Gastroesophageal sphincter (tissue), 4 donors: ENCODE results near the gene ARFGEF2. TPM values are rescaled to one million over a fixed set of nuclear protein-coding genes. Genes with fewer than 3 reads are reported as not detected.

ENCODE experiments used
- ATAC-seq: fragments of 150-250 bp; one replicate; pipeline ENCODE4 v1.9.1; 2016; ENCODE audit warnings: mild to moderate bottlenecking, moderate library complexity
- H3K27ac ChIP-seq, 4 donors: fragments of 200-600 bp; sonication (generic) in 3 of 4; 1 replicate in 3 of 4; 2 replicates in 1 of 4; pipeline ENCODE4 v1.5.1; 2016 to 2019
- H3K27me3 ChIP-seq: fragments of 200-600 bp; sonication (generic); one replicate; pipeline ENCODE4 v1.5.1; 2019
- H3K36me3 ChIP-seq, 2 donors: fragments of 200-600 bp; sonication (generic); one replicate each; pipeline ENCODE4 v1.5.1; 2019; ENCODE audit warnings: control low read depth in 1 of 2
- H3K4me1 ChIP-seq, 3 donors: fragments of 200-600 bp; sonication (generic); 1 replicate in 2 of 3; 2 replicates in 1 of 3; pipeline ENCODE4 v1.5.1; 2016 to 2019; ENCODE audit warnings: control low read depth in 2 of 3
- H3K4me3 ChIP-seq, 2 donors: fragments of 200-600 bp; sonication (generic); one replicate each; pipeline ENCODE4 v1.5.1; 2019; ENCODE audit warnings: mild to moderate bottlenecking in 1 of 2, moderate library complexity in 1 of 2
- H3K9me3 ChIP-seq, 3 donors: fragments of 200-600 bp; sonication (generic); one replicate each; pipeline ENCODE4 v1.5.1; 2017 to 2019; ENCODE audit warnings: control low read depth in 2 of 3
- CTCF ChIP-seq, 4 experiments: fragments of 200-600 bp in 2 of 4; fragments of 450-650 bp in 2 of 4; sonication (generic) in 1 of 4; IDR thresholded peaks; one replicate each; pipeline ENCODE4 v1.5.1; 2017 to 2019; ENCODE audit warnings: antibody characterized with exemption in 4 of 4, mild to moderate bottlenecking in 2 of 4, moderate library complexity in 2 of 4
- EP300 ChIP-seq: sonication (generic); formaldehyde crosslinking; IDR thresholded peaks from one replicate; pipeline ENCODE4 v1.6.1; 2017; ENCODE audit warnings: antibody characterized with exemption, mild to moderate bottlenecking
- POLR2A ChIP-seq, 2 donors: fragments of 450-650 bp; IDR thresholded peaks; one replicate each; pipeline ENCODE4 v1.6.1; 2017; ENCODE audit warnings: antibody characterized with exemption in 2 of 2, mild to moderate bottlenecking in 2 of 2, moderate library complexity in 1 of 2
- POLR2AphosphoS5 ChIP-seq: sonication (generic); formaldehyde crosslinking; IDR thresholded peaks from one replicate; pipeline ENCODE4 v1.6.1; 2017; ENCODE audit warnings: antibody characterized with exemption
- WGBS, 2 donors: methylation state at CpG; one replicate each; pipeline ENCODE4 v1.1.5; 2018; ENCODE audit warnings: low coverage in 1 of 2; 5-methylcytosine and 5-hydroxymethylcytosine counted together
- total RNA-seq, 4 donors: library from RNA; depleted of rRNA; stranded (reverse); fragments of >200 nt; gene quantifications; one replicate each; pipeline ENCODE4 v1.1.0, GENCODE V29; 2016

The ARFGEF2 gene
- total RNA-seq, 4 donors from 2014 or later = 42.6 to 101 (median 51.3) TPM

DNA sequence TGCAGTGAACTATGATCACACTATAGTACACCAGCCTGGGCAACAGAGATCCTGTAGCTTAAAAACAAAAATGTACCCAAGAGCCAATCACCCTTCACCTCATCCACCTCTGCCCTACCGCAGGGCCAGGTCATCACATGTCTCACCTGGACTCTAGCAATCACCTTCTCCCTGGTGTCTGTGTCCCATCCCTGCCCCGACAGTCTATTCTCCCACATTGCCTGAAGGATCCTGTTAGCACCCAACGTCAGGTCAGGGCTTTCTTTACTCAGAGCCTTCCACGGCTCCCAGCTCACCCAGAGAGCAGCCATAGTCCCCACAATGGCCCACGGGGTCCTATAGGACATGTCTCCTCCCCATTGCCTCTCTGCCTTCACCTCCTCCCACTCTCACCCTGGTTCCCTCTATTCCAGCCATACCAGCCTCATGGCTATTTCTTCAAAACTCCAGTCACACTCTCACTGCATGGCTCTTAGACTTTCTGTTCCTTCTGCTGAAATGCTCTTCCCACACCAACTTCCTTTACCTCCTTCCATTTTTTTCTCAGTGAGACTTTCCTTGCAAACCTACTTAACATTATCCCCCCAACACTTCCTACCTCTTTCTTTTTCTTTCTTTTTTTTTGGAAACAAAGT lies 22.5 kb upstream of the ARFGEF2 start:
- no peak for ATAC-seq
- H3K4me3 ChIP-seq = no peak overlapping the region
- peaks cover 0 to 7% (median 0%) of the 10 kb centered on the region in 3 donors for H3K4me1 ChIP-seq
- no peaks in the 10 kb centered on the region for H3K36me3 ChIP-seq
- no peak for TF ChIP-seq CTCF (IDR thresholded peaks at IDR 0.05)
- no peak for TF ChIP-seq EP300
- no peak for TF ChIP-seq POLR2A (IDR thresholded peaks at IDR 0.05)
- TF ChIP-seq POLR2AphosphoS5 = no peak
- WGBS, 2 donors = 75 to 100% methylated on average over 2 to 5 of the region's 5 CpGs
- H3K9me3 ChIP-seq = peaks cover 0 to 2% (median 0%) of the 10 kb centered on the region in 3 donors
- peaks cover 3% of the 10 kb centered on the region for H3K27me3 ChIP-seq
- no peak overlapping the region for H3K27ac ChIP-seq

GRCh38 chr20:48899881-48900280 lies 21.6 kb upstream of the ARFGEF2 start:
- no peak overlapping the region for H3K4me3 ChIP-seq
- no peak for TF ChIP-seq POLR2A (IDR thresholded peaks at IDR 0.05)
- no peak for TF ChIP-seq EP300
- TF ChIP-seq CTCF (IDR thresholded peaks at IDR 0.05) = no peak
- no peak for TF ChIP-seq POLR2AphosphoS5
- H3K36me3 ChIP-seq = no peaks in the 10 kb centered on the region
- H3K9me3 ChIP-seq = no peaks in the 10 kb centered on the region
- H3K27ac ChIP-seq = no peak overlapping the region
- H3K27me3 ChIP-seq = peaks cover 3% of the 10 kb centered on the region
- no peak for ATAC-seq
- peaks cover 0 to 12% (median 4%) of the 10 kb centered on the region in 3 donors for H3K4me1 ChIP-seq

- Histone ChIP-seq H3K4me1 (peaks cover 0 to 16% (median 4%) of the 10 kb centered on the region in 3 donors), H3K27me3 (peaks cover 3% of the 10 kb centered on the region), H3K4me3 (no peak overlapping the region), H3K9me3 (no peaks in the 10 kb centered on the region), H3K36me3 (no peaks in the 10 kb centered on the region), H3K27ac (no peak overlapping the region)
- ATAC-seq = no peak
- 67 to 83% methylated on average over 1 to 4 of the region's 4 CpGs for WGBS, 2 donors
- TF ChIP-seq CTCF (IDR thresholded peaks at IDR 0.05) (no peak), POLR2AphosphoS5 (no peak), POLR2A (IDR thresholded peaks at IDR 0.05) (no peak), EP300 (no peak)
These were observed 20.2 kb upstream of the ARFGEF2 start for GRCh38 chr20:48901326-48901725.

DNA sequence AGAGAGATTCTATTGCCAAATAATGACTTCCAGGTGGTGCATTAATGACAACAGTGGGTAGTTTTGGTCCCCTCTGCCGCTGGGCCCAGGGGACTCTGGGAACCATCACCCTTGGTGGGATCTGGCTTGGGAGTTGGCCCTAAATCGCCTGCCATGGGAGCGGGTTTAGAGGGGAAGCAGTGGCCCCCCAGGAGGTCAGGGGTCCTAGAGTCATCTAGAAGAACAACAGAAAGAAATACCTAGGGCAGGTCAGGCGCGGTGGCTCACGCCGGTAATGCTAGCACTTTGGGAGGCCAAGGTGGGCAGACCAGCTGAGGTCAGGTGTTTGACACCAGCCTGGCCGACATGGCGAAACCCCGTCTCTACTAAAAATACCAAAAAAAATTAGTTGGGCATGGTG lies 17.8 kb upstream of the ARFGEF2 start:
- Histone ChIP-seq H3K4me1 (peaks cover 0 to 9% (median 4%) of the 10 kb centered on the region in 3 donors), H3K4me3 (no peak overlapping the region), H3K27ac (no peak overlapping the region), H3K9me3 (peaks cover 0 to under 1% (median 0%) of the 10 kb centered on the region in 3 donors), H3K27me3 (peaks cover 3% of the 10 kb centered on the region), H3K36me3 (no peaks in the 10 kb centered on the region)
- no peak for ATAC-seq
- TF ChIP-seq EP300 (no peak), CTCF (IDR thresholded peaks at IDR 0.05) (no peak), POLR2AphosphoS5 (no peak), POLR2A (IDR thresholded peaks at IDR 0.05) (no peak)
- 87% methylated on average over 7 of the region's 10 CpGs; no CpG with 5 or more reads in 1 of the 2 donors for WGBS, 2 donors

DNA sequence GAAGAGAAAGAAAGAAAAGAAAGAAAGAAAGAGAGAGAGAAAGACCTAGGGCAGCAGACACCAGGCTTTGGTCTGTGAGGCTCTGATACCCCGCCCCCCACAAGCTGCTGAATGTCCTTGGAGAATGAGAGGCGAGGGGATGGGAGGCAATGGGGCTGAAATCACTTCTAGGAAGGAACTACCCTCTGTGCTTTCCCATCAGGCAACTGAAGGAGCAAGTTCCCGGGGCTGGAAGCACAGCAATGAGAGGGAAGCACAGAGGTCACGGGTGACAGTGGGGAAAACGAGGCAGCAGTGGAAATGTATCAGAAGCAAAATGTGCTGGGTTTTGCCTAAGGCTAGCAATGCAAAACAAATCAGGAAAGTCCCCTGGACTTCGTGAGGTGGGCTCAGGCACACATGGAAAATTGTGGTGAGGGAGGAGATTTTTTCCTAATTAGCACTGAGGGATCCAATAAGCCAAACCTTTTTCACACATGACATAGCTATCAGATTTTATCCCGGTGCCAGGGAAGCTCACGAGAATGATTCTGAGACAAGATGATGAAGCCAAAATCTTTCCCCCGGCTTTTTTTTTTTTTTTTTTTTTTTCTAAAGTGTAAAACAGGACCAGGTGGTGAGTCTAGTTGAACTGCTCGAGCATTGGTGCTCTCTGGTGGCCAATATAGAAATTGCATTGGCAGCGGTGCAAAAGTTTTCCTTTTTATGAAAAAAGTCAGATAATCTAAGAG lies 16.8 kb upstream of the ARFGEF2 start:
- no peak overlapping the region for H3K4me3 ChIP-seq
- TF ChIP-seq EP300 = no peak
- no peak for TF ChIP-seq POLR2A (IDR thresholded peaks at IDR 0.05)
- peak; percentile 16 for TF ChIP-seq POLR2AphosphoS5
- peak; percentile 81 to 93 (median 88) for TF ChIP-seq CTCF (IDR thresholded peaks at IDR 0.05)
- 12% methylated on average over 11 of the region's 11 CpGs for WGBS, 2 donors
- H3K27me3 ChIP-seq = peaks cover 3% of the 10 kb centered on the region
- peaks cover 0 to 8% (median 0%) of the 10 kb centered on the region in 3 donors for H3K9me3 ChIP-seq
- no peaks in the 10 kb centered on the region for H3K36me3 ChIP-seq
- peak; percentile 36 for ATAC-seq
- peaks cover 0 to 9% (median 4%) of the 10 kb centered on the region in 3 donors for H3K4me1 ChIP-seq
- H3K27ac ChIP-seq = no peak overlapping the region
